Right lobe of liver (tissue), 4 donors: Measurements from ENCODE around the gene SLC6A7.

Experiments
- CTCF ChIP-seq, 4 donors: fragments of 200-600 bp in 3 of 4; fragments of 450-650 bp in 1 of 4; IDR thresholded peaks; one replicate each; pipeline versions ENCODE4 v1.5.1 to v1.8.0; 2016 to 2022; ENCODE audit warnings: antibody characterized with exemption in 4 of 4, mild to moderate bottlenecking in 2 of 4
- POLR2A ChIP-seq: fragments of 450-650 bp; IDR thresholded peaks from one replicate; pipeline ENCODE4 v1.6.1; 2017; ENCODE audit warnings: antibody characterized with exemption, mild to moderate bottlenecking
- donor health status: DM: no; HTN: no; CAD: no.
- donor health status: DM: no; HTN: no; CAD: no.
- donor health status: DM: no; HTN: yes; CAD: no.

GRCh38 chr5:150172556-150172955 lies 17.3 kb upstream of the SLC6A7 start:
- no peak for TF ChIP-seq CTCF (IDR thresholded peaks at IDR 0.05)
- no peak for TF ChIP-seq POLR2A
